Mesothelial cell of epicardium (in vitro differentiated cells): ENCODE results near the gene GTF2H4. TPM values are rescaled to one million over a fixed set of nuclear protein-coding genes. Genes with fewer than 3 reads are reported as not detected.
A peak's percentile ranks its signal among the peaks of the same experiment; 100 is the strongest.

Source experiments
- DNase-seq, 2 experiments: peaks; one replicate each; pipeline ENCODE4 v3.0.0; 2021; ENCODE audit warnings: low spot score in 2 of 2; ENCODE audit not compliant: unreplicated experiment in 2 of 2
- H3K27ac Mint-ChIP-seq: 2 replicates; pipeline ENCODE4 v1.8.0; 2021; ENCODE audit warnings: mixed read lengths
- H3K27me3 Mint-ChIP-seq: 2 replicates; pipeline ENCODE4 v1.8.0; 2021; ENCODE audit warnings: low read depth, mixed read lengths
- H3K36me3 Mint-ChIP-seq: 2 replicates; pipeline ENCODE4 v1.8.0; 2021; ENCODE audit warnings: mixed read lengths
- H3K4me1 Mint-ChIP-seq: 2 replicates; pipeline ENCODE4 v1.8.0; 2021; ENCODE audit warnings: mixed read lengths
- H3K4me3 Mint-ChIP-seq: 2 replicates; pipeline ENCODE4 v1.8.0; 2021; ENCODE audit warnings: mild to moderate bottlenecking, moderate library complexity, mixed read lengths
- H3K9me3 Mint-ChIP-seq: 2 replicates; pipeline ENCODE4 v1.8.0; 2021; ENCODE audit warnings: mixed read lengths
- CTCF ChIP-seq: fragments of 200-600 bp; sonication (generic); IDR thresholded peaks from one replicate; pipeline ENCODE4 v1.5.0; 2021; ENCODE audit warnings: antibody characterized with exemption; ENCODE audit not compliant: unreplicated experiment
- total RNA-seq: library from RNA; stranded (reverse); gene quantifications from 3 replicates; pipeline ENCODE4 v1.2.1, GENCODE V29; 2021

GTF2H4 gene
- total RNA-seq, 1 donor from 2014 or later: 62.1 TPM

DNA sequence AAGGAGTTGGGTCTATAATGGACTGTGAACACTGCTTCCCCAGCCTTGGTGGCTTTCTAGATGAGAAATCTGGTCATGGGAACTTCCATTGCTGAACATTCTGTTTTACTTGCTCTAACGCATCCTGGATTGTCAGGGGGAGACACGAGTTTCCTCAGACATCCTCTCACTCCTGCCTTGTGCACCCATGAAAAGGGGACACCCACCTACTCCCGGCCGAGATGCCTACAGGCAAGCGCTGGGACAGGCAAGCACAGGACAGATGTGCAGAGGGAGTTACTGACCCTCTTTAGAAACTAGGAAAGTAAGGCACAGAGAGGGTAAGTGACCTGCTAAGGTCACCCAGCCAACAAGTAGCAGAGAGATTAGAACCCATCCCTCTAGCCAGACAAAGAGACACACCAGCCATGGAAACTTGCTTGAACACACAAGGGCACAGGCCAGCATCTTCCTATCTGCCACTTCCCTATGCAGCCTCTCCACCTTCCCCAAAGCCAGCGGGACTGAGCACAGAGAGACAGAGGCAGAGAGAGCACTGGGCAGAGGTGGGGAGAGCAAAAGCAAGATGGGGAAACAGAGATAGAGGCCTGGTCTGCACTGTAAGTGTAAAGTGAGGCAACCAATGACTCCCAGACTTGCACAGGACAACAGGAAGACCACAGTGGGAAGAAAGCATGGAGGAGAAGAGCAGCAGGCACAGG is 24.8 kb downstream of the GTF2H4 start:
- H3K9me3 Mint-ChIP-seq: peaks cover 9% of the 10 kb centered on the region
- no peaks in the 10 kb centered on the region for H3K27me3 Mint-ChIP-seq
- DNase-seq: no peak
- H3K36me3 Mint-ChIP-seq: peaks cover 16% of the 10 kb centered on the region
- TF ChIP-seq CTCF: no peak
- no peak overlapping the region for H3K4me3 Mint-ChIP-seq
- peaks cover 31% of the 10 kb centered on the region for H3K4me1 Mint-ChIP-seq
- no peak overlapping the region for H3K27ac Mint-ChIP-seq

GRCh38 chr6:30935018-30935417 is 27.0 kb downstream of the GTF2H4 start:
- DNase-seq: no peak
- Mint-ChIP-seq H3K27me3 (no peaks in the 10 kb centered on the region), H3K9me3 (no peaks in the 10 kb centered on the region), H3K27ac (peak overlapping the region; percentile 70), H3K4me3 (no peak overlapping the region), H3K4me1 (peaks cover 46% of the 10 kb centered on the region), H3K36me3 (peaks cover 1% of the 10 kb centered on the region)
- no peak for TF ChIP-seq CTCF

DNA sequence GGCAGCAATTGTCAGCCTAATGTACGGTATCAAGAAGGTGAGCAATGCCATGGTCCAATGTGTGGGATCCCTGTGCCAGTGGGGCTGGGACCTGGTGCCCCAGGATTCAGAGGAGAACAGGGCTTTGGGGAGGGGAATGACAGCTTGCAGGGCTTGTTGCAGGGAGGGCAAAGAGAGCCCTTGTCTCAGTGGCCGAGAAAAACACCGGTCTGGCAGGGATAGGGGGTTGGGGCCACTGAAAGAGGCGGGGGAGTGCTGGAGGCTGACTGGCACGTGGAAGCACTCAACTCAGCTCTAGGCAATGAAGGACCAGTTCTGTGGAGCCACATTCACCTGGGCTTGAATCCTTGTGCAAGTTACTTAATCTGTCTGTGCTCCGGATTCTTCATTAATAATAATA is 29.3 kb downstream of the GTF2H4 start:
- Mint-ChIP-seq H3K36me3 (no peaks in the 10 kb centered on the region), H3K27ac (no peak overlapping the region), H3K9me3 (no peaks in the 10 kb centered on the region), H3K4me3 (no peak overlapping the region), H3K27me3 (no peaks in the 10 kb centered on the region), H3K4me1 (peaks cover 46% of the 10 kb centered on the region)
- DNase-seq: no peak
- no peak for TF ChIP-seq CTCF

GRCh38 chr6:30938730-30939129 is 30.7 kb downstream of the GTF2H4 start:
- no peak for TF ChIP-seq CTCF
- Mint-ChIP-seq H3K9me3 (no peaks in the 10 kb centered on the region), H3K27me3 (no peaks in the 10 kb centered on the region), H3K36me3 (no peaks in the 10 kb centered on the region), H3K4me1 (peaks cover 51% of the 10 kb centered on the region), H3K4me3 (no peak overlapping the region), H3K27ac (no peak overlapping the region)
- no peak for DNase-seq

DNA sequence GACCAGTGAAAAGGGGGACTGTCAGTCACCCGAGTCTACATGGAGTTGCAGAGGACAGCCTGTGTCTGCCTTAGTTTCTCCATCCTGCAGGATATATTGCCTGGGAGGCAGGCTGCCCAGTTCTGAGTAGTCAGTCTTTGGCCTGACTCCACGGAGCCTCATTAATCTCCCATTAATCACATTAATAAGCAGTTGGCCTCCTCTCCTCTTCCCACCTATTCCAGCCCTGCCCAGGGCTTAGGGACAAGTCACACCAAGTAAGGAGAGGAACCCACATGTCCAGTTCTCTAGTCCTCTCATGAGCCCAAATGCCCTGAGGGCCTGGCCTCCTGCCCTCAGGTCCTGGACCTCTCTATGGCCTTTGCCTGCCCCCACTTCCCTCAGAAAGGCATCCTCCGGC is 31.5 kb downstream of the GTF2H4 start:
- Mint-ChIP-seq H3K27me3 (no peaks in the 10 kb centered on the region), H3K4me1 (peaks cover 51% of the 10 kb centered on the region), H3K9me3 (no peaks in the 10 kb centered on the region), H3K27ac (no peak overlapping the region), H3K36me3 (no peaks in the 10 kb centered on the region), H3K4me3 (no peak overlapping the region)
- no peak for TF ChIP-seq CTCF
- DNase-seq: no peak
